ENCODE results near the gene DDRGK1.
"Not testable (repeated sequence)": the region's sequence is repeated elsewhere in the genome, so short reads cannot be mapped to it uniquely, and the experiment has no call there.

DDRGK1 gene

DNA sequence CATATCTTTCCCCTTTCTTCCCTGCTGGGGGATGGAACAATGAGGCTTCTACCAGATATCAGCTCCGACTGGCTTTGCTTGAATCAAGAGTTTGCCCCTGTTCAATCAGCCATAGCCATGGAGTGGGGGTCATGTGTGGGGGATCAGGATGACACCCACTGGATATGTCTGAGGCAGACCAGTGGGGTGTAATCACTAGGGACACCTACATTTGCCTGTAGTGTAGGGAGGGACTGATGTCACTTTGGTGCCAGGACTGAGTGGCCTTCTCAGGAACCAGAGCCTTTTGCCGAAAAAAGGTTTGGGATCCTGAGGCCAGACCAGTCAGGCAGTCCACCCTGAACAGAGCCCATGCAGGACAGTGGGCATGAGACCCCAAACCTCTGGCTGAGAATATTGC, 5.9 kb upstream of the DDRGK1 start:
- no peak for DNase-seq

GRCh38 chr20:3209946-3210317, 5.5 kb upstream of the DDRGK1 start:
- no peak for DNase-seq

DNA sequence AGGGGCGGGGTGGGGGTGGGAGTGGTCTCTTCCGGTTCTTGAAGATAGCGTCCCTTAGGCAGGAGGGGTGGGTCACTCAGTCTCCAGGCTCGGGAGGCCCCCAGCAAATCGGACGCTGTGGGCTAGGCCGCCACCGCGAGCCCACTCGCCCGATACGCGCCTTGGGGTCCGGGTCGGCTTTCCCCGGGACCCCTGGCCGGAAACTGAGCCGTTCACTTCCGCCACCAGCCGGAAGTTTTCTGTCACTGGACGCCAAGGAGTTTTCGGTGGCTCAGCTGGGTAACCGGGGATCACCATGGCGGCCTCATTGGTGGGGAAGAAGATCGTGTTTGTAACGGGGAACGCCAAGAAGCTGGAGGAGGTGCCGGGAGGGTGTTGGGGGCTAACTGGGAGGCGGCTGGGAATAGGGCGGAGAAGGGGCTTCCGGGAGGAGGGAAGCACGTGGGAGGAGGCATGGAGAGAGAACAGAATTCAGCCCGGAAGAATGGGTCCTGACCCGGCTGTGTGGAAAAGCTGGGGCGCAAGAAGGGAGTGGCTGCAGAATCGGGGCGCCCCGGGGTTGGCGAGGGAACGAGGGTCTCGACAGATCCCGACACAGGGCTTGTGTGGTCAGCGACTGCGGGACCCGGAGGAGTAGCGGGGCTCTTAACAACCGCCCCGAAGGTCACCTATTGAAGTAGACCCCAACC, 4.9 kb upstream of the DDRGK1 start, which contains the start of gene ITPA:
Gene ITPA (plus strand): TSS at position 242 of the 689 bp plus-strand sequence. CDS start 54 bp downstream, at position 296.
- no peak for DNase-seq

GRCh38 chr20:3208786-3209256, 4.3 kb upstream of the DDRGK1 start:
- no peak for DNase-seq

GRCh38 chr20:3203315-3204123, 963 bp downstream of the DDRGK1 start:
- DNase-seq: peak; percentile 58

GRCh38 chr20:3202965-3203314, 1.5 kb downstream of the DDRGK1 start:
- DNase-seq: no peak

GRCh38 chr20:3199976-3200755, 4.3 kb downstream of the DDRGK1 start:
- no peak for DNase-seq

DNA sequence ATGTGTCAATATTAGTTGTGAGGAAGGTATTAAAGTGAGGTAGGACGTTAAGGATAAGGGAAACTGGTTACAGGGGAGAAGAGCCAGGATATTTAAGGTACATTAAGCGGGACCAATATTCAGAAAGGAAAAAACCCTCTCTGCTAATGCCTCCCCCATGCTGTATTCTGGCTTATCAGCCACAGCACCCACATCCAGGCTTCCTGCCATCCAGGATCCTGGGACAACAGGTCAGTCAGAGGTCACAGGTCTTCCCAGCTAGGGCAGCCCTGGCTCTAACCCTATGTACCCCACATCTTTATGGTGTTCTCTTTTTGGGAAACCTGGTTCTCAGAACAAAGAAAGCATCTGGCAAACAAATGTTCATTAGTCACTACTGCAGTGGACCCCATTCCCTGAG, 5.3 kb downstream of the DDRGK1 start:
- no peak for DNase-seq

DNA sequence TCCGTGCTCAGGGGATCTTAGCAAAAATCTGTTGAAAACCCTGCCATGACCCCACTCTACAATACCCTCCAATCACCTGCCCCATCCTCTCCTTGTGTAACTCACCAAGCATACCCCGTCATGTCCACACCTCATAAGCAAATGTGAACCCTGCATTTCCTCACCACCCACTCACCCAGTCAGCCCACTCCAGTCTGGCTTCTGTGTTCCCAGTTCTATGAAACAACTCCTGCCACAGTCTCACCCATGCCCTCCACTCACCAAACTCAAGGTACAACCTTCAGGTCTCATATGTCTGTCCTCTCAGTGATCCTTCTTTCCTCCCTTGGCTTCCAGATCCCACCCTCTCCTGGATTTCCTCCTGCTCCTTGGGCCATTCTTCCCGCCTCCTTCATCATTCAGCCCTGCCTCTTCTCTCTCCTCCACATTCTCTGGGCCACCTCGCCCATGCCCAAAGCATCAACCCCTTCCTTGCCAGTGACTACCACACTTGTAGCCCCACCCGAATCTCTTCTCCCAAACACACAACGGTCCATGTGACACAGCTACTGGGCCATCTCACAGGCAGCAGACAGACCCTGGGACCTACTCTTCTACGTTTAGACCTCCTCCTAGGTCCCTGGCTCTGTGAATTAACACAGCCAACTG, 8.8 kb downstream of the DDRGK1 start:
- DNase-seq: no peak

GRCh38 chr20:3194617-3195280, 9.7 kb downstream of the DDRGK1 start:
- peak; percentile 88 for DNase-seq

GRCh38 chr20:3193806-3194616, 10.5 kb downstream of the DDRGK1 start:
- DNase-seq: no peak

- DNase-seq: no peak
Measured at GRCh38 chr20:3192226-3193015, 12.1 kb downstream of the DDRGK1 start.

GRCh38 chr20:3190681-3191111, 13.8 kb downstream of the DDRGK1 start:
- DNase-seq: no peak

GRCh38 chr20:3189561-3190131, 14.8 kb downstream of the DDRGK1 start:
- no peak for DNase-seq

DNA sequence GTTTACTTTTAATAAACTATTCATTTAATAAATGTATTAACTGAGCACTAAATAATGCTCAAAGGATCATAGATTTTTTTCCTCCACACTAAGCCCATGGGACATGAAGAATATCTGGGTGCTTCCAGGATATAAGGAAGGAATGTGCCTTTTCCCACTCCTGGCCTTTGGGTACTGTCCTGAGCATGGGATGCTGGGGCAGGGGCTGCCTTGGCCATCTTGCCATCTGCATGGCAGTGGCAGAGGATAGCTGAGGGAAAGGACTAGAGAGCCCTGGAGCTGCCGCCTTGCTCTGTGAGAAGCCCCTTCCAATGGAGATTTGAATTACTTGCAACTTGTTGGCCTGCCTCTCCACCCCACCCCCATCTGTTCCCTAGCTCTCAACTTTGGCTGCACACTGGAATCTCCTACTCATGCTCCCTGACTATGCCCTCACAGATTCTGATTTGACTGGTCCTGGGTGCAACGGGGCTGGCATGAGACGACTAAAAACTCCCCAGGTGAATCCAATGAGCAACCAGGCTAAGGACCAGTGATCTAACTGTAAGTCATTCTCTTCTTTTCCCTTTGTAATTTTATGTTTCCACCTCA, 15.6 kb downstream of the DDRGK1 start:
- DNase-seq: no peak

GRCh38 chr20:3187861-3188260, 16.6 kb downstream of the DDRGK1 start:
- not testable (repeated sequence) for DNase-seq

GRCh38 chr20:3183896-3184612, 20.4 kb downstream of the DDRGK1 start:
- peak; percentile 29 for DNase-seq

GRCh38 chr20:3182429-3182828, 22.1 kb downstream of the DDRGK1 start:
- DNase-seq: not testable (repeated sequence)

DNA sequence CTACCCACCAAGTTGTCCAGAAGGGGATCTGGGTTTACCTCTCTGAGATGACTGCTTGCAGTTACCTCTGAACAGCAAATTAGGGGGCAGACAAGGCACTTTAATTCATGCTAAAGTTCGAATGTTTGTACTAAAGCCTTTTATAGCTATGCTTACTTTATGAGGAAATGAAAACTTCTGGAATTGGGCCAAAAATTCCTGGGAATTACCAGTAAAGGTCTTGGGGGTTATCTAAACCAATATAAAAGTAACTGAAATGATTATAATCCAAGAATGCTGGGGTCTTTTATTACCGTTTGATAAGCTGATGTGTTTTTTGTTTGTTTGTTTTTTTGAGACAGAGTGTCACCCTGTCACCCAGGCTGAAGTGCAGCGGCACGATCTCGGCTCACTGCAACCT, 23.2 kb downstream of the DDRGK1 start:
- no peak for DNase-seq
